Gastrocnemius medialis (tissue), 4 donors: ENCODE results near the gene TFDP2.

ENCODE experiments used
- POLR2A ChIP-seq, 2 donors: fragments of 450-650 bp; IDR thresholded peaks; one replicate each; pipeline ENCODE4 v1.6.1; 2017; ENCODE audit warnings: antibody characterized with exemption in 2 of 2, mild to moderate bottlenecking in 2 of 2, moderate library complexity in 2 of 2
- TF ChIP-seq, protein P1 (sequence below), 5 experiments: fragments of 450-650 bp in 3 of 5; fragments of 200-600 bp in 2 of 5; sonication (generic) in 2 of 5; IDR thresholded peaks in 4 of 5; conservative IDR thresholded peaks in 1 of 5; 1 replicate in 4 of 5; 2 replicates in 1 of 5; pipeline ENCODE4 v1.5.1; 2016 to 2019; ENCODE audit warnings: antibody characterized with exemption in 5 of 5, mild to moderate bottlenecking in 3 of 5, moderate library complexity in 3 of 5

DNA sequence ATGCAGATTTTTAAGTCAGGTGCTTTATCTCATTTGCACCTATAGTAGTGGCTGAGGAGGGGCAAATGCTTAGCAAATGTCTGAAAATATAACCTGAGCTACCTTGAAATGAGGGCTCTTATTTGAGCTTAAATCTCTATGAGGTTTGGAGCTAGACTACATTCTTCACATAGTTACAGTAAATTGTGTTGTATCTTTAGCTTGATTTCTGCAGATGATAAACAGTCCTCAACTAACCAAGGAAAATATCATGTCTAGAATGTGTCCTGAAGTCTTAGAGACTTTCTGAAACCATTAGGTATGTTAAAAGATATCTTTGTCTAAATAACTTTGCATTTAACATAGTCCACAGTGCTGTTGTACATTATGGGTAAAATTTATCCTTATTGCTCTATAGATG is 145.3 kb downstream of the TFDP2 start:
- TF ChIP-seq, protein P1, sequence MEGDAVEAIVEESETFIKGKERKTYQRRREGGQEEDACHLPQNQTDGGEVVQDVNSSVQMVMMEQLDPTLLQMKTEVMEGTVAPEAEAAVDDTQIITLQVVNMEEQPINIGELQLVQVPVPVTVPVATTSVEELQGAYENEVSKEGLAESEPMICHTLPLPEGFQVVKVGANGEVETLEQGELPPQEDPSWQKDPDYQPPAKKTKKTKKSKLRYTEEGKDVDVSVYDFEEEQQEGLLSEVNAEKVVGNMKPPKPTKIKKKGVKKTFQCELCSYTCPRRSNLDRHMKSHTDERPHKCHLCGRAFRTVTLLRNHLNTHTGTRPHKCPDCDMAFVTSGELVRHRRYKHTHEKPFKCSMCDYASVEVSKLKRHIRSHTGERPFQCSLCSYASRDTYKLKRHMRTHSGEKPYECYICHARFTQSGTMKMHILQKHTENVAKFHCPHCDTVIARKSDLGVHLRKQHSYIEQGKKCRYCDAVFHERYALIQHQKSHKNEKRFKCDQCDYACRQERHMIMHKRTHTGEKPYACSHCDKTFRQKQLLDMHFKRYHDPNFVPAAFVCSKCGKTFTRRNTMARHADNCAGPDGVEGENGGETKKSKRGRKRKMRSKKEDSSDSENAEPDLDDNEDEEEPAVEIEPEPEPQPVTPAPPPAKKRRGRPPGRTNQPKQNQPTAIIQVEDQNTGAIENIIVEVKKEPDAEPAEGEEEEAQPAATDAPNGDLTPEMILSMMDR (IDR thresholded peaks at IDR 0.05 in 4 of 5, conservative IDR thresholded peaks at IDR 0.05 in 1 of 5): no peak
- TF ChIP-seq POLR2A (IDR thresholded peaks at IDR 0.05): no peak
